ENCODE data around the gene RGMA.
A peak's percentile ranks its signal among the peaks of the same experiment; 100 is the strongest.

RGMA gene

GRCh38 chr15:93093765-93094164 lies 4.8 kb upstream of the RGMA start:
- DNase-seq (ENCODE audit: low read depth, low spot score): no peak

- no peak for DNase-seq (ENCODE audit: low read depth, low spot score)
Measured at GRCh38 chr15:93091465-93091864, 2.5 kb upstream of the RGMA start.

- no peak for DNase-seq (ENCODE audit: low read depth, low spot score)
Measured at GRCh38 chr15:93089727-93090305, 805 bp upstream of the RGMA start.

GRCh38 chr15:93088200-93088980 lies 621 bp downstream of the RGMA start:
- DNase-seq (ENCODE audit: low read depth, low spot score): no peak

- no peak for DNase-seq (ENCODE audit: low read depth, low spot score)
Measured at GRCh38 chr15:93087825-93088199, 1.2 kb downstream of the RGMA start.

- no peak for DNase-seq (ENCODE audit: low read depth, low spot score)
Measured at GRCh38 chr15:93086791-93087190, 2.2 kb downstream of the RGMA start.

GRCh38 chr15:93085692-93086091 lies 3.3 kb downstream of the RGMA start:
- no peak for DNase-seq (ENCODE audit: low read depth, low spot score)

- DNase-seq (ENCODE audit: low read depth, low spot score): no peak
Measured at GRCh38 chr15:93082861-93083260, 6.2 kb downstream of the RGMA start.

GRCh38 chr15:93081399-93081798 lies 7.6 kb downstream of the RGMA start:
- no peak for DNase-seq (ENCODE audit: low read depth, low spot score)

GRCh38 chr15:93080451-93080850 lies 8.6 kb downstream of the RGMA start:
- DNase-seq (ENCODE audit: low read depth, low spot score): no peak

- no peak for DNase-seq (ENCODE audit: low read depth, low spot score)
Measured at GRCh38 chr15:93076875-93077274, 12.1 kb downstream of the RGMA start.

- no peak for DNase-seq (ENCODE audit: low read depth, low spot score)
Measured at GRCh38 chr15:93076217-93076616, 12.8 kb downstream of the RGMA start.

- DNase-seq (ENCODE audit: low read depth, low spot score): no peak
Measured at GRCh38 chr15:93074599-93074998, 14.4 kb downstream of the RGMA start.

GRCh38 chr15:93073465-93073952 lies 15.5 kb downstream of the RGMA start:
- no peak for DNase-seq (ENCODE audit: low read depth, low spot score)

- DNase-seq (ENCODE audit: low read depth, low spot score): no peak
Measured at GRCh38 chr15:93072411-93073394, 16.3 kb downstream of the RGMA start.

GRCh38 chr15:93072011-93072410 lies 17.0 kb downstream of the RGMA start:
- DNase-seq (ENCODE audit: low read depth, low spot score): peak; percentile 56

- DNase-seq (ENCODE audit: low read depth, low spot score): no peak
Measured at GRCh38 chr15:93071469-93071936, 17.5 kb downstream of the RGMA start.

- no peak for DNase-seq (ENCODE audit: low read depth, low spot score)
Measured at GRCh38 chr15:93070551-93071296, 18.3 kb downstream of the RGMA start.

- no peak for DNase-seq (ENCODE audit: low read depth, low spot score)
Measured at GRCh38 chr15:93070132-93070531, 18.9 kb downstream of the RGMA start.

- no peak for DNase-seq (ENCODE audit: low read depth, low spot score)
Measured at GRCh38 chr15:93068581-93069199, 20.3 kb downstream of the RGMA start.

- no peak for DNase-seq (ENCODE audit: low read depth, low spot score)
Measured at GRCh38 chr15:93067649-93068085, 21.3 kb downstream of the RGMA start.
